NCI-H2196 treated with DMSO at 0.1 percent for 48 hours (cell line): ENCODE data around the gene GRID2IP.

ENCODE experiments used
- DNase-seq: peaks from one replicate; lab custom pipeline; 2025; ENCODE audit not compliant: unreplicated experiment; lab: John Stamatoyannopoulos, UW

GRID2IP gene

DNA sequence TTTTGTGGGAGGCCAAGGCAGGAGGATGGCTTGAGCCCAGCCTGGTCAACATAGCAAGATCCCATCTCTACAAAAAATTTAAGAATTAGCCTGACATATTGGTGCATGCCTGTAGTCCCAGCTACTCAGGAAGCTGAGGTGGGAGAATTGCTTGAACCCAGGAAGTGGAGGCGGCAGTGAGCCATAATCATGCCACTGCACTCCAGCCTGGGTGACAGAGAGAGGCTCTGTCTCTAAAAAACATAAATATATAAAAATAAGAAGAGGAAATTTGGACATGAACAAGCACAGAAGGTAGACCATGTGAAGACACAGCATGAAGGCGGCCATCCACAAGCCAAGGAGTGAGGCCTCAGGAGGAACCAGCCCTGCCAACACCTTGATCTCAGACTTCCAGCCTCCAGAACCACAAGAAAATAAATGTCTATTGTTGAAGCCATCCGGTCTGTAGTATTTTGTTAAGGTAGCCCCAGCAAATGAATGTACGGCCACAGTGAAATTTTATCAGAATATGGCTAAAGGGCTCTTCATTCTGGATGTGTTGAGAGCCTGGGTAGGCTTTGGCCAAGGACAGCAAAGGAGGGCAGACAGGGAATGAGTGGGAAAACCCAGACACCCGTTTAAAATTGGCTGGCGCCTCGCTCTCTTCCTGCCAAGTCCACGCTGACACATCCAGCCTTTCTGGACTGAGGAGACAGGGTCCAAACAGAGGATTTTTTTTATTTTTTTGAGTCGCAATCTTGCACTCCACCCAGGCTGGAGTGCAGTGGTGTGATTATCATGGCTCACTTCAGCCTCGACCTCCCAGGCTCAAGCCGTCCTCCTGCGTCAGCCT lies 12.9 kb upstream of the GRID2IP start:
- DNase-seq, result no peak

DNA sequence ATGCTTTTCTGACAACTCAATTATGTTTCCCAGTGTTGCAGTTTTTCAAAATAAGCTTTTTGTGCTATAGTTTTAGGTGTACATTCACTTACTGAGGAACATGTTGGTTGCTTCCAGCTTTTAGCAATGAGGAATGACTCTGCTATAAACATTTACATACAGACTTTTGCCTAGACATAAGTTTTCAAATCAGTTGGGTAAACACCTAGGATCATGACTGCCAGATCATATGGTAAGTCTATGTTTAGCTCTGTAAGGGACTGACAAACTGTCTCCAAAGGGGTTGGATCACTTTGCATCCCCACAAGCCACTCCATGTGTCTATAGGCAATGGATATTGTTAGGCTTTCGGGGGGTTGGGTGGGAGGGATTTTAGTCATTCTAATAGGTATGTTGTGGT lies 10.8 kb upstream of the GRID2IP start:
- DNase-seq, result no peak

DNA sequence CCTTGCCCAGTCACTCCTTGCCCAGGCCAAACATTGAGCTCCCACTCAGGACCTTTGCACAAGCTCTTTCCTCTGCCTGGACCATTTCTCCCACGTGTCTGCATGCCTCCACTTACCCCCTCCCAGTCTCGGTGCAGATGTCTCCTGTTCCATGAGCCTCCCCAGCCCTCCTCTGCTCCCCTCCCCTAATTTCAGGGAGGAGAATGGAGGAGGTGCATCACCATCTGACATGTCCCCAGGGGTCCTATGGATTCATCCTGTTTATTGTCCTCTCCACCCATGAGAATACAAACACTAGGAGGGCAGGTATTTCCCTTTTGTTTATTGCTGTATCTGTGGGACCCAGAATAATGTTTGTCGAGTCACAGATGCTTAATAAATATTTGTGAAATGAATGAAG lies 8.6 kb upstream of the GRID2IP start:
- DNase-seq, result no peak

DNA sequence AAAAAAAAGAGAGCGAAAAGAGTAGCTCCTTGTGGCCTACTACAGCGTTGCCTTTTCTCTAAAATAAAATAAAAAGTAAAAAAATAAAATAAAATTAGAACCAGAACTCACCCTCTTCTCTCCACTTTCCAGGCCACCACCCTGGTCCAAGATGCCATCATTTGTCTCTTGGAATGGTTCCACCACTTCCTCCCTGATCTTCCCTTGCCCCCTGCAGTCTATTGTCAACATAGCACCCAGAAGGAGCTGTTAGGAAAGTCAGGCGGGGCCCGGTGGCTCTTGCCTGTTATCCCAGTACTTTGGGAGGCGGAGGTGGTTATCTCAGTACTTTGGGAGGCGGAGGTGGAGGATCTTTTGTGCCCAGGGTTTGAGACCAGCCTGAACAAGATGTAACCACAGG lies 7.6 kb upstream of the GRID2IP start:
- no peak for DNase-seq

DNA sequence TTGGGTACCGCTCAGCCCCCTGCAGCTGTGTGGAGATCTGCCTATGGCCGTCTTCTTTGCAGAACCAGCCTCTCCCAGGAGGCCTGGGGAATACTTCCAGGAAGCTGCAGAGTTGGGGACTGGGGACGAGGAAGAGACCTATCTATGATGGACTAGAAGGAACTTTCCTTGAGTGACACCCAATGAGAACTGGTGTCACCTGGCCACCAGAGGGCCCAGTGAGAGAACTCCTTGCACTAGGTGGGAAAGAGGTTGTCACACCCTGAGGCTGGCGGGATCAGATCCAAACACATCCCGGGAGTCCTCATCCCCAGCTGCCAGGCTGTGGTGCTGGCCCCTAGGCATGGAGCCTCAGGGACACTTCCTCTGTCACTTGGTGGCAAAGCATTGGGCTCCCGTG lies 4.9 kb upstream of the GRID2IP start:
- DNase-seq, result no peak

DNA sequence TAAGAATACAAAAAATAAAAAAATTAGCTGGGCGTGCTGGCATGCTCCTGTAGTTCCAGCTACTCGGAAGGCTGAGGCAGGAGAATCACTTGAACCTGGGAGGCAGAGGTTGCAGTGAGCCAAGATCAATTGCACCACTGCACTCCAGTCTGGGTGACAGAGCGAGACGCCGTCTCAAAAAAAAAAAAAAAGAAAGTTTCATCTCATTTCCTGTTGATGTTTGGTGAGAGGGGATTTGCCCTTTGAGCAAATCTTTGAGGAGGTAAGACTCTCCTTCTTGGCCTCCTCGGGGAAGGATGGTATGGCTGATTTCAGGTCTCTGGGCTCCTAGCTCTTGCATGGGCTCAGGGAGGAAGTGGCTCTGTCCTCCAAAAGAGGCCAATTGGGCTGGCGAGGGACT lies 3.6 kb upstream of the GRID2IP start:
- DNase-seq, result no peak

DNA sequence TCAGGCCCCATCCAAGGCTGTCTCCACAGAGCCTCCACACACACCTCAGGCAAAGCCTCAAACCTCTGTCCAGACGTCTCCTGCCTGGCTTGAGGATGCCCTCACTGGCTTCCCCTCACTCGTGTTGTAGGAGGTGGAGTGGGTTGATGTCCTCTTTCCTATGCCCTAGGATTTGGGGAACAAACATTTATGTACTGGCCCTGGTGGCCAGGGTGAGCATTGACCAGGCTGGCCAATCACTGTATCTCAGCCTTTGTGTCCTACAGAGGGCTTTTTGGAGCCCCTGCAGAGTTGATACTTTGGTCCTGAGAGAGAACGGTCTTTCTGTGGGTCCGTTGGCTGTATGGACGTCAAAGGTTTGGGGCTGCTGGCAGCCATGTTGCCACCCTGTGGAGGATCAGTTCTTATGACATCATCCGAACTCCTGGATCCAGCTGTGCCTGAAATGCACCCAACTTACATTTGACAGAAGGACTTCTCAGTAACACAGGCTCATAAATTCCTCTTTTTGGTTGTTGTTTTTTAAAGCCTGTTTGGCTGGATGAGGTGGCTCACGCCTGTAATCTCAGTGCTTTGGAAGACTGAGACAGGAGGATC lies 2.3 kb upstream of the GRID2IP start:
- DNase-seq, result no peak

DNA sequence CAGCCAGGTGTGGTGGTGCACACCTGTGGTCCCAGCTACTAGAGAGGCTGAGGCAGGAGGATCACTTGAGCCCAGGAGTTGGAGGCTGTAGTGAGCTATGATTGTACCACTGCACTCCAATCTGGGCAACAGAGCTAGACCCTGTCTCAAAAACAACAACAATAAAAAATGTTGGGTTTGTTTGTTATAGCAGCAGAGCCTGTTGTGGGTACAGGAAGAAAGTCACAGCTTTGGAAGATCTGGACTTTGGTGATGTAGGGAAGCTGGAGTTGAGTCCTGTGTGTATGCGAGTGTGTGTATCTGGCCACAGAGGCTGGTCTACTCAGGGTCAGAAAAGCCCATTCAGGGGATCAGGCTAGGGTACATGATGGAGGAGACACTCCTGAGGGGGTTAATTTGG lies 3.9 kb downstream of the GRID2IP start:
- DNase-seq, result no peak

DNA sequence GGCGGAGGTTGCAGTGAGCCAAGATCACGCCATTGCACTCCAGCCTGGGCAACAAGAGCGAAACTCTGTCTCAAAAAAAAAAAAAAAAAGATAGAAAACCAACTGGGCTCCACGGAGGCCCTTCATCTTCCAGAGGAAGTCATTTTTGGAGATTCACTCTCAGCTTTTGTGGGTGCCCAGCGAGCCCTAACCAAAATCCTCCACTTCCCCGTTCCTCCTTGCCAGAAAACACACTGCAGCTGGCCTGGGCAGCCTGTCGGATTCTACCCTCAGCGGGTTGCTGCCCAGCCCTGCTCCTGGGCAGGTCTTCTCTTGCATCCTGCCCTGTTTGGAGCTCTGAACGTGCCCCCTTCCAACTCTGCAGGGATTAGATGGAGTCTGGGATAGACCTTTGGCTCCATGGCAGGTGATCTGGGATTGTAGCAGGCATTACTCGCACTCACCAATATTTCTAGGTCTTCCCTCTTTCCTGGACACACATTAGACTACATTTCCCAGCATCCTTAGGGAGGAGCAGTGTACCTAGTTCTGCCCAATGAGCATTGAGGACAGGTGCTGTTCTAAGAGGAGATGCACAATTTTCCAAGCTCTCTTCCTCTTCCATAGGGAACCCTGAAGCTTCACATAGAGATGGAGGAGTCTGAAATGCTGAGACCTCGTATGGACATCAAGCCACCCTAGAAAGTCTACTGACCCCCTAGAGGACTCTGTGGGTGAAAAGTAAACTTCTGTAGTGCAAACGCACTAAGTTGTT lies 4.6 kb downstream of the GRID2IP start:
- no peak for DNase-seq

DNA sequence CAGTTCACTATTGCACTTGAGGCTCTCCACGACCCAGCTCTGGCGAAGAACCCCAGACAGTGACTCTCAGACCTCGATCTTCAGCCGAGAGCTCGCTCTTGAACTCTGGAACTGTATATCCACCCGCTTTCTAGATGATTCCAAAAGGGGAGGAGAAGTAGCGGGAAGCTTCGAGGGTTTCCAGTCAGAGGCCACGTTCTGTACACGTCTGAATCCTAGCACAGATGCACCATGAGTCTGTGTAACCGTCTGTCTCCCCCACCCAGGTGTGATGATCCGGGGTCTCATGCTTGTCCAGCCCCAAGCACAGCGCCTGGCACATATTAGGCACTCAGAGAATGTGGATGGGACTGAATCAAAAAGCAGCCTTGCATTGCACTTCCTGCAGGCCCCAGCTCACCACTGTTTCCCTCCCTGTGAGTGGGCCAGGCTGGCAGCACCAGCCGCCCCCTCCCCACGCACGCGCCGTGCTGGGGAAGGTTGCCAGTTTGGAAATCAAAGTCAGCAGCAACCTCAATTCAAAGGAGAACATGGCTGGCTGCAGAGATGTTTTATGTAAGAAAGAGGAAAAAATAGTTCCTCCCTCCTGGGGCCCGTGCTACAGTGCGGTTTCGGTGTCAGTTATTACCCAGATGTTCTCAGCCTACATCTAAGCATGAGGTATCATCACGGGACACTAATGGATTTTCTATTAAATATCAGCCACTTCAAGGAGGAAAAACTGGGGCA lies 5.7 kb downstream of the GRID2IP start:
- no peak for DNase-seq

DNA sequence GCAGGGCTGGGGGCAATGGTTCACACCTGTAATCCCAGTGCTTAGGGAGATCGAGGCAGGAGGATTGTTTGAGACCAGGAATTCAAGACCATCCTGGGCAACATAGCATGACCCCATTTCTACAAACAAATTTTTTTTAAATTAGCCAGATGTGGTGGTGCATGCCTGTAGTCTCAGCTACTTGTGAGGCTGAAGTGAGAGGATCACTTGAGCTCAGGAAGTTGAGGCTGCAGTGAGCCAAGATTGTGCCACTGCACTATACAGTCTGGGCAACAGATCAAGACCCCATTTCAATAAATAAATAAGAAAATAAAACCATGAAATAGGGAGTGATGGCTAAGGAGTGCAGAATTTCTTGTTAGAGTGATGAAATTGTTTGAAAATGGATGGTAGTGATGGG lies 8.9 kb downstream of the GRID2IP start:
- no peak for DNase-seq

DNA sequence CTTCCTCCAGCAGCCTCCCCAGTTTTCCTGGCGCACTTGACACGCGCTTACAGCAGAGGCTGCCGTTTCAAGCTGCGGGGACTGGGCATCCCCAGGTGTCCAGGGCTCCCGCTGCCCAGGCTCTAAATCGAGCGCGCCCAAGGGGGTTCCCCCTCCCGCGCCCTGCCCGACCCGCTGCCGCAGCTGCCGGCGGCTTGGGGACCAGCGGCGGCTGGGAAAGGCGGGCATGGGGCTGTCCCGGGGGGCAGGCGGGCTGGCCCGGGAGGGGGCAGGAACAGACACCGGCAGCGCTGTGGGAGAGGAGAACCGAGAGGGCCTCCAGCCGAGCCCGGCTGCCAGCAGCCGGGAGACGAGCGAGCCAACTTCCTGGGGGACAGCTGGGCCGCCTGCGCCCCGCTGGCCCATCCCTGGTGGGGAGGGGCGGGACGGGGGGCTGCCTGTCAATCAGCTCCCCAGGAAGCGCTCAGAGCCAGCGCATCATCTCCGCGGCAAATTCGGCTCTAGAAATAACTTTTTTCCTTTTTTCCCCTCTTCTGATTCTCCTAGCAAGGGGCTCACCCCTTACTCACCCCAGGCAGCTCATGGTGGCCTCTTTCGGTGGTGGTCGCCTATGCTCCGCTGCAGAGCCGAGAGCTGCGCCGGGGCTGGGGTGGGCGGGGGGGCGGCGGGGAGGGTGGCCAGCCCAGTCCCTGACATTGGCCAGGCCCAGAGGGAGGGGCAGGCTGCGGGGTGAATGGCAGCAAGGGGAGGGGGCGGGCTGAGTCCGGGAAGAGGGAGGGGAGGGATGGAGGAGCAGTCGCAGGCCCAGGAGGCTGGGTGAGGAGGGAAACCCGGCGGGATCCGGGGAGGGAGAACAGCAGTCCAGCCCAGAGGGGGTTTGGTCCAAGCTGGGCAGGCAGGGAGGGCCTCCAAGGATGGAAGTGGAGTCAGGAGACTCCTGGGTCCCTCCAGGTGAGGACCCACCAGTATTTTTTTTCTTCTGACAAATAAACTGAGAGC lies 14.7 kb downstream of the GRID2IP start:
- no peak for DNase-seq

DNA sequence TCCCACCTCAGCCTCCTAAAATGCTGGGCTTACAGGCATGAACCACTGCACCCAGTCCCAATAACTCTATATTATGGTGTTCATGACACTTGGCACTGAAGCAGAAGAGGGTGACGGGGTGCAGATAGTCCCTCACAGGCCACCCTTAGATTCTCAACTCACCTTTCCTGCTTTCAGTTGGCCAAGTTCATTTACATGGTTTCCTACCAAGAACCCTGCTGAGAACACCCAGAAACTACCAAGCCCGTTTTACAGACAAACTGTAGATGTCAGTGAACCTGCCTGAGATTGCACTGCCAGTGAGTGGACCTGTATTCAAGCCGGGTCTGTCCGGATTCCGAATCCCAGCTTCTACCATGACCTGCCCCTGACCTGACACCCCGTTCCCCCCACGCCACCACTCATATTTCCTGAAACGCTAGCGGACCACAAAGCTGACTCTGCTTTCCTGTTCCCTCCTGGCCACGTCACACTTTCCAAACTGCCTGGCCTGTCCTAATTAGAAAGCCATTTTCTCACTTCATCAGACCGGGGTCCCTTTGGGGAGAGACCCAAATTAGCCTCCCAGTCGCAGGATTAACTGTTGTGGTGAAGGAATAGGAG lies 17.3 kb downstream of the GRID2IP start:
- DNase-seq, result no peak

DNA sequence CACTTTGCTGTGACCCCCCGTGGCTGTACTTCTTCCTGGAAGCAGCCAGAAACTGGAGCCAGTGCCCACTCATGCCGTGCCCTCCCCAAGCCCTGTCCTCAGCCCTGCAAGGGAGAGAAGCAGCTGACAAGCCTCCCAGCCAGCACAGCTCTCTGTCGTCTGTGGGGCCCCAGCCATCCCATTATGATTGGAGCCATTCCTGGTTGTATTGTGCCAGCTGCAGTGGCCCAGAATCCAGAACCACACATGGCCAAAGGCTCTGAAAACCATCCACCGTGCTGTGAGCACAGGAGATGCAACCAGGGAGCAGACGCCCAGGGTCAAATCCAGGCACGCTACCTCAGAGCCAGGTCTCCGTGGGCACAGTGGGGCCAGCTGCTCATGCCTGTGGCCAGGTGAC lies 18.7 kb downstream of the GRID2IP start:
- no peak for DNase-seq

DNA sequence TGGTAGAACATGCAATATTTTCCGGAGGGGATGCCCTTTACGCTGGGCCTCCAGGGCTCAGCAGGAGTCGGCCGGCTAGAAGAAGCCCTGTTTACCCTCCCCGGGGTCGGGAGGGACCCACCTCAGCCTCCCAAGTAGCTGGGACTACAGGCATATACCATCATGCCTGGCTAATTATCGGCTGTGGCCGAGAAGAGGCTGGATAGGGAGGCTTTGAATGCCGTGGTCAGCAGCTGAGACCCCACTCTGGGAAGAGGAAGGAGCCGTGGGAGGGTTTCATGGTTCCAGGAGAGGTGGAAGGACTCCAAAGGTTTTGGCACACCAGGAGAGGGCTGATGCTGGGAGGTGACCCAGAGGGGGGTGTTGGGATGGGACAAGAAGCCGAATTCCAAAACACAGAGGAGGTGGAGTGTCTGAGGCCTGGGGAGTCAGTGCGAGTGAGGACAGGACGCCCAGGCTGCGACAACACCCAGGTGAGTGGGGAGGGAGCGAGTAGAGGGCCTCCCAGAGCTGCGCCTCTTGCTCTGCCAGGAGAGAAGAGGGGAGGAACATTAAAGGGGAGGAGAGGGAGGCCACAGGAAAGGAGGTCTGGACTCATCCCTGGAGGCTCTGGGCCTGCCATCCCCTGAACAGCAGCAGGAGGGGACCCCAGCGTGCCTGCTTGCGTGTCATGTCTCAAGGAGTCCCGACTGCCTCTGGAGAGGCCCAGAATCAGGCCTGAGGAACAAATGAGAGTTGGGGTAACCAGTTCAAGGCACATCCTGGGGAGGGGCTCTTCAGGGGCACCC lies 19.6 kb downstream of the GRID2IP start:
- no peak for DNase-seq

DNA sequence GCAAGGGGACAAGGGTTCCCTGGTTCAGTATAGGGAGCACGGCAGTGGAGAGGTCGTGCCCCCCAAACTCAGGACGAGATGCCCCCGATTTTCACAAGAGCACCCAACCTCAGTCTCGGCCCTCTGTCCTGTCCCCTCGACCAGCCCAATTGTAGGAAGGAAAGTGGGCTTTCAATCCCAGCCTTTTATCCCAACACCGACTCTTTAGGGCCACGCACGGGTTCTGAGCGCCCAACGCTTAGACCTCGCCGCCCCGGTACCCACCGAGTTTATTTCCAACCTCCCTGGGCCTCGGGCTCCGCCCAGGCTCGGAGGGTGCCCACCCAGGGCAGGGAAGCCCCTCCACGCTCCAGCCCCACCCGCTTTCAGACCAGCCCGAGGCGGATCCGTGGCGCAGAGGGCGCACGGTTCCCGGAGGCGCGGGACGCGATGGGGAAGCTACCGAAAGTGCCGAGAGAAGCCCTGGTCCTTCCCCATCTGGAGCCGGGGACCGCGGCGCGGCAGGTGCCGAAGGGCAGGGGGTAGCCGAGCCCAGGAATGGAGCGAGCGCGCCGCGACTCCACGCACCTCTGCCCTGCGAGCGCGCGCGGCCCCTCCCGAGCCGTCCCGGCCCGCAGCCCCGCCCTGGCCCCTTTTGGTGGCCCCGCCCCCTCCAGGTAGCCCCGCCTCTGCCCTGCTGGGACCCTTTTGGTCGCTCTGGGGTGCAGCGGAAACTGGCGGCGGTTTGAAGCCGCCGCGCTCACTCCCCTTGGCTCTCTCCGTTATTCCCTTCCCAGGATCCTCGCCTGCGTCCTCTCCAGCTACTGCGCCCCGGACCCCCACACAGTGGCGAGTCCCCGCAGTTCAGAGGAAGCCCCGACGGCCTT lies 20.4 kb downstream of the GRID2IP start:
- DNase-seq, result no peak

DNA sequence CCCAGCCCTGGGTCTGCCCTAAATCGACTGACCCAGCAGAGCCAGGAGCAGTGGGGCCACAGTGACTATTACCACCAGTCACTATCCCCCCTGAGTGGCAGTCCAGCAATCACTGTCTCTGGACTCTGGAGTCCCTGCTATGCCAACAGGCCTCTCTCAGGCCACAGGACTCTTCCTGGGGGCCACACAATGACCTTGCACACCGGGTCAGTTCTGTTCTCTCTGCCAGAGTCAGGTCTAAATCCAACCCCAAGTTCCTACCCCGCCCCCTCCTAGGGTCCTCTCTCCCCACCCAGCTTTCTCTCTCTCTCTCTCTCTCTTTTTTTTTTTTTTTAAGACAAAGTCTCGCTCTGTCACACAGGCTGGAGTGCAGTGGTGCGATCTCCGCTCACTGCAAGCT lies 21.6 kb downstream of the GRID2IP start:
- no peak for DNase-seq
